SK-N-SH (cell line): ENCODE measurements around the gene ATP5PD.

Experiments used
- CTCF ChIP-seq: fragments of 200-600 bp; sonication (generic); IDR thresholded peaks from 2 replicates; pipeline ENCODE4 v1.6.1; 2017; ENCODE audit warnings: antibody characterized with exemption, mild to moderate bottlenecking, moderate library complexity
- TAF1 ChIP-seq: IDR thresholded peaks from 2 replicates; pipeline ENCODE4 v1.6.1; 2012; ENCODE audit warnings: low read depth, mild to moderate bottlenecking, low read length, moderate library complexity, borderline replicate concordance
- YY1 ChIP-seq: IDR thresholded peaks from 2 replicates; pipeline ENCODE4 v1.4.0; 2012; ENCODE audit warnings: low read depth, mild to moderate bottlenecking

DNA sequence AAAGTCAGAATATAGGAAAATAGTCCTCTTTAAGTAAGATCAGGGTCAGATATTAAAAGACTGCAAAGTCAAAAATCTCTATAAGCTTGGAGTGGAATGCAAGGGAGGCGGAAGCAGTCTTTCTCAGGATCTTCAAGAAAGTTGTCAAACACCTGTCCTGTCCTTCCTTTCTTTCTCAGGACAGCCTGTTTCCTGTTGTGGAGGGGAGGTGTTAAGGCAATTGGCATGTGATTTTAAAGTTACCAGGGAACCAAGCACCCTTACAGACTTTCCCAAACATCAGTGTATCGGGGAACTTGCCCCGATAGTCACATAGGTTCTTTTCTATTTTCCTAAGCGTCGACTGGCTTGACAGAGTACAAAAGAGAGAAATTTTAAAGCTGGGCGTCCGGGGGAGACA, 2.1 kb downstream of the ATP5PD start:
- TF ChIP-seq YY1 (no peak), CTCF (no peak), TAF1 (no peak)
